Measurements from ENCODE around the gene VWDE. TPM values are rescaled to one million over a fixed set of nuclear protein-coding genes. Genes with fewer than 3 reads are reported as not detected.

The VWDE gene
- total and polyA plus RNA-seq, 2 donors from 2014 or later: 0.69 to 1.5 TPM

- Histone ChIP-seq H3K4me3 (ENCODE audit: low read length in 3 of 3) (no peak overlapping the region), H3K27ac (ENCODE audit: low read depth in 2 of 2, low read length in 2 of 2) (no peak overlapping the region), H3K4me1 (ENCODE audit: control insufficient read depth in 2 of 3, insufficient read depth in 2 of 3, low read depth in 1 of 3, low read length in 3 of 3) (no peaks in the 10 kb centered on the region), H3K9ac (ENCODE audit: low read length in 3 of 3) (no peak overlapping the region), H3K9me3 (ENCODE audit: control insufficient read depth in 2 of 3, insufficient read depth in 1 of 3, low read length in 3 of 3) (no peaks in the 10 kb centered on the region), H3K36me3 (ENCODE audit: control insufficient read depth in 2 of 3, insufficient read depth in 3 of 3, low read length in 3 of 3) (no peaks in the 10 kb centered on the region), H3K27me3 (ENCODE audit: control insufficient read depth, insufficient read depth, low read length) (no peaks in the 10 kb centered on the region)
- intact Hi-C loops (cut with DNase I): no loop called here
- DNase-seq: no peak
- FAIRE-seq: no peak
- TF ChIP-seq CTCF (IDR thresholded peaks at IDR 0.05; ENCODE audit: borderline replicate concordance, extremely low read depth, insufficient read depth): no peak
Observed at GRCh38 chr7:12418452-12418851, 14.8 kb upstream of the VWDE start.

GRCh38 chr7:12415072-12415471 lies 11.4 kb upstream of the VWDE start:
- no peak for TF ChIP-seq CTCF (IDR thresholded peaks at IDR 0.05; ENCODE audit: borderline replicate concordance, extremely low read depth, insufficient read depth)
- Histone ChIP-seq H3K9me3 (ENCODE audit: control insufficient read depth in 2 of 3, insufficient read depth in 1 of 3, low read length in 3 of 3) (no peaks in the 10 kb centered on the region), H3K27me3 (ENCODE audit: control insufficient read depth, insufficient read depth, low read length) (no peaks in the 10 kb centered on the region), H3K4me3 (ENCODE audit: low read length in 3 of 3) (no peak overlapping the region), H3K4me1 (ENCODE audit: control insufficient read depth in 2 of 3, insufficient read depth in 2 of 3, low read depth in 1 of 3, low read length in 3 of 3) (no peaks in the 10 kb centered on the region), H3K27ac (ENCODE audit: low read depth in 2 of 2, low read length in 2 of 2) (no peak overlapping the region), H3K9ac (ENCODE audit: low read length in 3 of 3) (no peak overlapping the region), H3K36me3 (ENCODE audit: control insufficient read depth in 2 of 3, insufficient read depth in 3 of 3, low read length in 3 of 3) (no peaks in the 10 kb centered on the region)
- no peak for DNase-seq
- no peak for FAIRE-seq
- intact Hi-C loops (cut with DNase I): no loop called here

- no peaks in the 10 kb centered on the region for H3K9me3 ChIP-seq (ENCODE audit: control insufficient read depth in 2 of 3, insufficient read depth in 1 of 3, low read length in 3 of 3)
- H3K4me1 ChIP-seq (ENCODE audit: control insufficient read depth in 2 of 3, insufficient read depth in 2 of 3, low read depth in 1 of 3, low read length in 3 of 3): no peaks in the 10 kb centered on the region
- no peak overlapping the region for H3K4me3 ChIP-seq (ENCODE audit: low read length in 3 of 3)
- no peak overlapping the region for H3K9ac ChIP-seq (ENCODE audit: low read length in 3 of 3)
- no peak for TF ChIP-seq CTCF (IDR thresholded peaks at IDR 0.05; ENCODE audit: borderline replicate concordance, extremely low read depth, insufficient read depth)
- no peaks in the 10 kb centered on the region for H3K27me3 ChIP-seq (ENCODE audit: control insufficient read depth, insufficient read depth, low read length)
- no peak overlapping the region for H3K27ac ChIP-seq (ENCODE audit: low read depth in 2 of 2, low read length in 2 of 2)
- H3K36me3 ChIP-seq (ENCODE audit: control insufficient read depth in 2 of 3, insufficient read depth in 3 of 3, low read length in 3 of 3): no peaks in the 10 kb centered on the region
- DNase-seq: no peak
- intact Hi-C loops (cut with DNase I): no loop called here
- no peak for FAIRE-seq
Observed at GRCh38 chr7:12412407-12412806, 8.7 kb upstream of the VWDE start.

GRCh38 chr7:12410523-12410922 lies 6.9 kb upstream of the VWDE start:
- no peak for FAIRE-seq
- H3K4me1 ChIP-seq (ENCODE audit: control insufficient read depth in 2 of 3, insufficient read depth in 2 of 3, low read depth in 1 of 3, low read length in 3 of 3): no peaks in the 10 kb centered on the region
- TF ChIP-seq CTCF (IDR thresholded peaks at IDR 0.05; ENCODE audit: borderline replicate concordance, extremely low read depth, insufficient read depth): no peak

More at GRCh38 chr7:12410523-12410922, 6.9 kb upstream of the VWDE start:
- DNase-seq: no peak
- Histone ChIP-seq H3K9ac (ENCODE audit: low read length in 3 of 3) (no peak overlapping the region), H3K36me3 (ENCODE audit: control insufficient read depth in 2 of 3, insufficient read depth in 3 of 3, low read length in 3 of 3) (no peaks in the 10 kb centered on the region), H3K4me3 (ENCODE audit: low read length in 3 of 3) (no peak overlapping the region), H3K27me3 (ENCODE audit: control insufficient read depth, insufficient read depth, low read length) (no peaks in the 10 kb centered on the region), H3K27ac (ENCODE audit: low read depth in 2 of 2, low read length in 2 of 2) (no peak overlapping the region), H3K9me3 (ENCODE audit: control insufficient read depth in 2 of 3, insufficient read depth in 1 of 3, low read length in 3 of 3) (no peaks in the 10 kb centered on the region)
- intact Hi-C loops (cut with DNase I): no loop called here
